GM19467 (cell line): ENCODE measurements around the gene MYOM1.

Experiments
- ATAC-seq: cut with Tn5 transposase; IDR thresholded peaks from one replicate; pipeline ENCODE4 v1.9.1; 2021; ENCODE audit warnings: mild to moderate bottlenecking, moderate library complexity; ENCODE audit not compliant: unreplicated experiment

Gene MYOM1

DNA sequence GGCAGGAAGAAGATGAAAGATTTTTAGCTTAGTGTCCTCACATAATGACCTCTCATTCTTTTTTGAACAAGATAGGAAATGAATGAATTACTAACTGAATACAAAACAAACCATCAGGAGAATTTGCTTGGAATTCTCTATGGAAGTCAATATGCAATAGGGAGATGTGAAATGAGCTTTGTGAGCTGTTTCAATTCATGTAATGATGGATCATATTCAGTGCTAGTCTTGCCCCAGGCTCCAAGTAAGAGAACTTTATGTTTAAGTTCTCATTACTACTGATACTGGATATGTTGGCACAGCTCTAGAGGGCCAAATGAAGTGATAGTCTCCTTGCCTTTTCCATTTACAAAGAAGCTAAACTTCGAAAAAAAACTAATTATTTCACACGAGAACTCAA, 29.2 kb downstream of the MYOM1 start:
- no peak for ATAC-seq

DNA sequence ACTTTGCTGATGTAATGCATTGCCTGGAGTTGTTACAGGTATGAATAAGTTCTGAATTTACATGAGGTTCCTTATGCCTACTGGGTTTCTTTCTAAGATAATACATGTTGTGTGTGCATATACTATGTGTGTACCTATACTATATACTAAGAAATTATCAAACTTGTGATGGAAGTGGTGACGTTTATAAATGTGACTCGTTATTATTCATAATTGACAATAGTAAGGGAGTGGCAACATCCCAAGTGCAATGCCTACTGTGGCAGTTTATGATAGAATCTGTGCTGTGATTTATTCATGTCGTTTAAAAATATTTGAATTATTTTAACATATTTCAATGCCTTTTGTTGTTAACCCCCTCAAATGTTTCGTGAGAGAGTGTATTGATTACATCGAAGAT, 29.9 kb downstream of the MYOM1 start:
- no peak for ATAC-seq

DNA sequence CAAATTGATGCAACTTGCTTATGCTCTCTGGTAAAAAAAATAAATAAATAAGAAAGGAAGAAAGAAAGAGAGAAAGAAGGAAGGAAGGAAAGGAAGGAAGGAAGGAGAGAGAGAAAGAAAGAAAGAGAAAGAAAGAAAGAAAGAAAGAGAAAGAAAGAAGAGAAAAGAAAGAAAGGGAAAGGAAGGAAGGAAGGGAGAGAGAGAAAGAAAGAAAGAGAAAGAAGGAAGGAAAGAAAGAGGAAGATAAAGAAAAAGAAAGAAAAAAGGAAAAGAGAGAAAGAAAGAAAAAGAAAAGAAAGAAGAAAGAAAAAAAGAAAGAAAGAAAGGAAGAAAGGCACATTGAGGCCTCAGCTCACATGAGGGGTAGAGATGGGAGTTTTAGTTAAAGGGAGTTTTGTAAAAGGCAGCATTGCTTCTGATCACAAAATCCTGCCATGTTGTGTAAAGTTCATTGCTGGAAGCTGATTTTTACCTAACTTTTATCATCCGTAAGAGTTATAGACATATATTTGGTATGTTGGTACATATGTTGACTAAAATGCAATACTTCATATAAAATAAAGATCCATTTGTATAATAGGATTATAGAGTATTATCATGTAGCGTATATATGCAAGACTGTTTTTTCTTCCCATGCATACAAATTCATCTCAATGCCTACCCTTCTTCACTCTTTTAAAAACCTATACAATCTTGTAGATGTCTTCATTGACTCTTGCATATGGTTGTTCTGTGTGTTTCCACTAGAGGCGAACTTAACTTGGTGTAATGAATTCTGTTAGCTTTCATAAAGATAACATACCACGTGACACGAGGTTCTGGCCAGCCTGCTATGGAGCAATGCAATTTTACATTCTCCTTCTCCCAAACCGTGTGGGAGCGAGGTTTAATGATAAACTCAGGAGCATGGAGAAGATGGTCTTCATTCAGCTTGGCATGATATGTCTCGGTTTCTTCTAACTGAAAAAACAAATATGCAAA, 32.8 kb downstream of the MYOM1 start:
- ATAC-seq, result no peak

DNA sequence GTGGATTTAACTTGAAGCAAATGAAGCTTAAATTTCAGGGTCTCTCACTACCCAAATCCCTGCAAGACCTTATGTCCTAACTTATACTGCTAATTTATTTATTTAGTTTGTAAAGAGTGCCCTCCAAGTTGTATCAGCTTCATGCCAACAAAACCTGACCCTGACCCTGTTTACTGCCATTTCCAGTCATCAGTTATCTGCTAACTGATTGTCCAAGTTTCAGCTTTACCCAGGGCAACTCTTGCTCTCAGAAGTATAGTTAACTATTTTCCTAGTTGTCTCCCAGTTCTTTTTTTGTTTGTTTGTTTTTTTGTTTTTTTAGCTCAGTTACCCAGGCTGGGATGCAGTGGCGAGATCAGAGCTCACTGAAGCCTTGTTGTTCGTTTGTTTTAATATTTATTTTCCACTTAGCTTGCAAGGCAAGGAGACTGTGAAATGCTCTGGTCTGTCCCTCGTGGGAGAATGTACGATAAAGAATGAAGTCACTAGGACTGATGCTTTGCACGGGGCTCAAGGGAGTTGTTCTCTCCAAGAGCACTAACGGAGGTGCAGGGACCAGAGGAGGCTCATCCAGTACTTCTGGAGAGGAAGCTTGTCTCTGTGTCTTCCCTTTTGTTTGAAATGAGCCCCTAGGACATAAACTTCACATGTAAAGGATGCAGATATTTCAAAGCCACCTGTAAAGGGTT, 35.3 kb downstream of the MYOM1 start:
- ATAC-seq, result no peak

DNA sequence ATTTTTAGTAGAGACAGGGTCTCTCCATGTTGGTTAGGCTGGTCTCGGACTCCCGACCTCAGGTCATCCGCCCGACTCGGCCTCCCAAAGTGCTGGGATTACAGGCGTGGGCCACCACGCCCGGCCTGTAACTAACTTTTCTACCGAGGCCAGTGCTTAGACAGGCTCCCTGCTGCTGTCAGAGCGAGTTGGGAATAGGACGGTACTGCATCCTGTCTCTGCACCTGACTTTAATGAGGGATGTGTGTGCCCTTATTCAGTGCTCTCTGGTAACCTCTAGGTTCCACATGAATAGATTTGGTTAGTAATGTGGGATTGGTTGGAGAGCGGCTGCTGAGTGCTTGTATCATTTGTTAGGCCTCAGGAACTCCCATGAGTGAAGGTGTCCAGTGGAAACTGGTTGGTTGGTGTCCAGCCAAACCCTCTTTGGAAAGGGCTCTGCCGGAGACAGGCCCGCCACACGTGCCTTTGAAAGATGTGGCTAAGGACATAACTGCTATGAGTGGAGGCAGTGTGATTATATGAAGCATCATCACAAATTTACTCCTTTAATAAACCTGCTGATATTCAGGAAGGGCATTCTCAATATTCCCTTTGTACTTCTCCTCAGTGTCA, 36.6 kb downstream of the MYOM1 start:
- no peak for ATAC-seq

DNA sequence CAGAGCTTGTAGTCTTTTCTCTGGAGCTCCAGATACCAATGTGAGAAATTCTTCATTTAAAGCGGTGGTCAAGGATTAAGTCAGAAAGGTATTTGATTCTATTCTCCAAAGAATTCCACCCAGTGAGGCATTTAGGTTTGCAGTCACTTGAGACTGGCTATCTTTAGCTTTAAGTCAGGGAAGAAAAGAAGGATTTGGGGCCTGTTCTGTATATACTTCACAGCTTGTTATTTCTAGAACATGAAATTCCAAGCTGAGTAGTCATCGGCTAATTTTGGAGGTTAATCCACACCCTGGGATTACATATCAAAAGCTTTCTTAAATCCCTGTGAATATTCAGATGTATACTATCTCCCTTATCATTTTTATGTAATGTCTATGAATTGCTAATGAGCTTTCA, 39.4 kb downstream of the MYOM1 start:
- ATAC-seq, result no peak

DNA sequence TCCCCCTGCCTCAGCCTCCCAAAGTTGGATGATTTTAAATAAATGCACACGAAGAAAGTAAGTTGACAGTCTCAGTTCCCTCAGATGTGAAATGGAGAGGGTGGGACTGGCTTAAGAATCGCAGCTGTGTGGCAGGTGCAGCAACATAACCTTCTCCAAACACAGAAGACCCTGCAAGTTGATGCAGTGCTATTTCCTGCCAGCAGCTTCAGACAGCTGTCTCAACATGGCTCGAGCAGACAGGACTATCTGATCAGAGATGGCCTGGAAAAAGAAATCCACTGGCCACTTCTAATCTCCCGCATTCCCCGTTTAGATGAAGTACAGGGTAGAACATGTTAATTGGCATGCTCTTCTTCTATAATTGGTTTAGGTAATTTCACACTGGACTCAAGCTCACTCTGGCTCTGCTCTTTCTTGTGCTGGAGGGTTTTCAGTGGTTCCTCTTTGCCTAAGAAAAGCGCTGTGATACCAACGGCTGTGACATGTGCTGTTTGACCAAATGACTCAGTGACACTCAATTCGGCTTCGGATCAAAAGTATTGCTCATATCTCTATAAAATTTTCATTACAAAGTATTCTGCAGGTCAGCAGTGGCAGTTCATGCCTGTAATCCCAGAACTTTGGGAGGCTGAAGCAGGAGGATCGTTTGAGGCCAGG, 40.2 kb downstream of the MYOM1 start:
- peak; percentile 44 for ATAC-seq

DNA sequence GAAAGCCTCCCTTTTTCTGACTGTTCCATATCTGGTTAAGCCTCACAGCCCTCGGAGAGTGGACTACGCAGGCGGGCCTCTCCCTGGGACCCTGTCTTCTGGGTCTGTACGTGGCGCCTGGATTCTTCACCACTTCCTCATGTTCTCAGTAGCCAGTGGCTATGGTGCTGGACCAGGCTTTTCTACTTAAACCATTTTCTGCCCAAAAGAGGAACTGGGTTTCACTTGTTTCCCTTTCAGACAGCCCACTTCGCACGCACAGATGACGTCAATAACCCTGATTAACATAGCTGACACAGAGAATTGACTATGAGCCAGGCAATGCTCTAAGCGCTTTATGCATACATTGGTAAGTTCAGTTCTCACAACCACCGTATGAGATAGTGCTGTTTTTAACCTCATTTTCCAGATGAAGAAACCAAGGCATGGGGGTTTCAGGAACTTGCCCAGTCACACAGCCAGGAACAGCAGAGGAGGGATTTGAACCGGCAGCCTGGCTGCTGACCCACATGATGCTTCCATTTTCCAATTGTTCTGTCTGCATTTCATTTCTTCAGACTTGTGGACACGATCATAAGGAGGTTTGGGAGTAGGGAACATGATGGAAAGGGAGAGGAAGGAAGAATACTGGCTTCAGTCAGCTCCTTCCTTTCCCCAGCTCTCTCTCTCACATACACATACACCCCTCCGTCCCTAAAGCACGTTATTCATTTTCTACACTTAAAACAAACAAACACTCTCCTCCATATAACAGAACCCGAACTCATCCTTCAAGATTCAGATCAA, 41.7 kb downstream of the MYOM1 start:
- ATAC-seq, result peak; percentile 76

DNA sequence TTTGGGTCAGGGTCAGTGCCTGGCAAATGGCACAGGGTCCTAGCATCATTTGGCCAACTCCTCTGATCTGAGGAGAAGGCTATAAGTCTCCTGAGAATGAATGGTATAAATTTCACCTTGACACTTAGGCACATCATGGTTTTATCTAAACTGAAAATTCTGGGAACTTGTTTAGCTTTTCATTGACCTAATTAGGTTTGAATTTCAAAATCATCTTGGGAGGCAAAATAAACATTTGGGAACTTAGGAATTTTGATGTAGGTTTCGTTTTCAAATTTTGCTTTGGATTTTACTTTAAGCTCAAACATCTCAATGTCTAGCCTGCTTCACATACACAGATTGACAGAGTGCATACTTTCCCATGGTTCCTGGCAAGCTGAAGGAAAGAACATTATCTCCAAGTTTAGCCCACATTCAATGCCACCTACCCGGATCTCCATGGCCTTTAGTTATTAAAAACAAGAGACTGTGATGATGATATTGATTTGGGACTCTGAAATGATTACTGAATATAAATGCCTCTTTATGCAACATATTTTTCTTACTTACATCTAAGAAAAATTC, 44.5 kb downstream of the MYOM1 start:
- ATAC-seq, result no peak

DNA sequence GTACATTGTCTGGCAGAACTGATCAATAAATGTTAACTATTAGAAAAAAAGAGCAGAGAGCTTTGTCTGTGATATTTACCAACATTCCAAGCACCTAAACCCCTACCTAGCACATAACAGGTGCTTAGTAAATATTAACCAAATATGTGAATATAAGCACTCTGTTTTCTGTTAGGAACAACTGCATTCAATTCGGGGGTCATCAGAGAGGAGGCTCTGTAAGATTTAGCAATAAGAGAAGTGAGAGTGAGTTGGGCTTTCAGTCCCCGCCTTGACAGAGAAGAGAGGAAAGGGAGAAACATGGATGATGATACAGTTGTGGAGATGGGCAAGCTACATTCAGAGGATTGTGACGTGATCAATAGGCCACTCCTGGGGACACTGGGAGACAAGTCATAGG, 47.7 kb downstream of the MYOM1 start:
- ATAC-seq, result no peak

DNA sequence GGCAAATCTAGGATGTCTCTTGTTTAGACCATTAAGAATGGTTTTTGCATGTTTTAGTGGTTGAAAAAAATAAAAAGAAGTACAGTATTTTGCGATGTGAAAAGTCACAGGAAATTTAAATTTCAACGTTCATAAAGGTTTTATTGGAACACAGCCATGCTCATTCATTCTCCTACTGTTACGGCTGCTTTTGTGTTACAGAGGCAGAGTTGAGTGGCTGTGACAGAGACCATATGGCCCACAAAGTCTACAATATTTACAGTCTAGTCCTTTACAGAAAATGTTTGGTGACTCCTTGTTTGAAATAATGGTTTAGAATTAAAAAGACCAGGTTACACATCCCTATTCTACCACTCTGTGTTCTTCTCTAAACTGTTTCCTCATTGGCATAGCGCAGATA, 48.1 kb downstream of the MYOM1 start:
- no peak for ATAC-seq

DNA sequence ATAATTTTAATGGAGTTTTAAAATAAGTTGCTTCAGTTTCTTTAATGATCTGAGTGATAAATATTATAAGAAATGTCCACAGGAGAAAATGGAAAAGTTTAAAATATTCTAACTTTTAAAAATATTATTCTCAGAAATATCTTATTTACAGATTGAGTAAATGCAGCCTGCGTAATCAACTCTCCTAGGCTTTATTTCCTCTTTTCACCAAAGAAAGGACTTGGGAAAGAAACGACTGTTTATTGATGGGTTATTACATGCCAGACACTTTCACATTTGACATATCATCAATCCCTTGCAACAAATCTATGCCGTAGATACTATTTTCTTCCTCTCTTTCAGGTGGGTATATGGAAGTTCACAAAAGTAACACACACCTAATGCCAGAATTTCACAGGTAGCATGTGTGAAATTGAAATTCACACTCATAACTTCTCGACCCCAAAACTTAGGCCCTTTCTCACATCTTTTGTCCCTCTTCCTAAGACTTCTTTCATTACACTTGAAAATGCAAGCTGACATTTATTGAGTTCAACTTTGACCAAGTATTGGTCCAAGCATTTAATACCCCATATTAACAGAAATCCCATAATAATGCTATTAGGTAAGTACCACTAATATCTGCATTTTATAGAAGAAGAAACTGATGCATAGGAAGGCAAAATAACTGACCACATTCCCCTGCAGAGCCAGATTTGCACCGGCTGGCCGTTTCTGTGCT, 49.2 kb downstream of the MYOM1 start:
- no peak for ATAC-seq

DNA sequence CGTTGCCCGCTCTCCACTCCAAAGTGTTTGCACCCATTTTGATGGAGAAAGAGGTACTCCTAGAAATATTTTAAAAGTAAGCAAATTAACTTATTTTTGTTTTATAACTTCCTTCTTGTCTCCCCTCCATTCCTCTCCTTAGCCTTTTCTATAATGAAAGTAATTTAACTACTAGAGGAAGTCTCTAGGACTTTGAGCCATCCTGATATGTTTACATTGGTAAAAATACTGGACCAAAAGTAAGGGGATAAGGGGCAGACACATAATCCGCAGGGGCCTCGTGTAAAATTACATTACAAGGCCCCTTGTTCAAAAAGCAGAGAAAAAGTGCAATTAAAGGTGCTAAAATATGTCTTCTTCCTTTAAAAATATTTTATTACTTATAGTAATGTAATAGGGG, 55.4 kb downstream of the MYOM1 start:
- ATAC-seq, result no peak

DNA sequence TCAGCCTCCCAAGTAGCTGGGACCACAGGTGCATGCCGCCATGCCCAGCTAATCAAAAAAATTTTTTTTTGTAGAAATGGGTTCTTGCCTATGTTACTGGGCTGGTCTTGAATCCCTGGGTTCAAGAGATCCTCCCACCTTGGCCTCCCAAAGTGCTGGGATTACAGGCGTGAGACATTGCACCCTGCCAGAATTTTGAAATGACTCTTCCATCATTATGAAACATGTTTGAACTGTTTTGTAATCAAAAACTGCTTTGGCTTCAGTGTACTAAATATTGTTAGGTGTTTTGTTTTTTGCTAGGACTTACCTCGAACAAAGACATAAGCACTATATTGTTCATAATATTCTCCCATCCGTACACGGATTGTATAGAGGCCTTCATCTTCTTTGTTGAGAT, 55.8 kb downstream of the MYOM1 start:
- no peak for ATAC-seq

DNA sequence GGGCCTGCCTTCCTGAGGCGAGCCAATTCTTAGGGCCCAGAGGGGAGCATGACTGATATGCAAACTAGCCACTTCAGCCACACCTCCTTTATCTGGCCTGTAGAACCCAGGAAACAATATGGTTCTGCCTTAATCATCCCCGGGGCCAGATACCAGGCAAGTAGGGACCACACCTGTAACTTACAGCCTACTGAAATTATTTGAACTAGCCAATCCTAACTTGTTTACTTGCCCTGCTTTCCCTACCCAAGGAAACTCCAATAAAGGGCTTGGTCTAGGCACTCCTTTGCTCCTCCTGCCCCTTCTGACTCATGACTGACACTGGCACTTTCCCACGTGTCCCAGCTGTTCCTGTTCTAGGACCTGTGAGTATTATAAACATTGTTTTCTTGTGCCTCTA, 57.6 kb downstream of the MYOM1 start:
- no peak for ATAC-seq

DNA sequence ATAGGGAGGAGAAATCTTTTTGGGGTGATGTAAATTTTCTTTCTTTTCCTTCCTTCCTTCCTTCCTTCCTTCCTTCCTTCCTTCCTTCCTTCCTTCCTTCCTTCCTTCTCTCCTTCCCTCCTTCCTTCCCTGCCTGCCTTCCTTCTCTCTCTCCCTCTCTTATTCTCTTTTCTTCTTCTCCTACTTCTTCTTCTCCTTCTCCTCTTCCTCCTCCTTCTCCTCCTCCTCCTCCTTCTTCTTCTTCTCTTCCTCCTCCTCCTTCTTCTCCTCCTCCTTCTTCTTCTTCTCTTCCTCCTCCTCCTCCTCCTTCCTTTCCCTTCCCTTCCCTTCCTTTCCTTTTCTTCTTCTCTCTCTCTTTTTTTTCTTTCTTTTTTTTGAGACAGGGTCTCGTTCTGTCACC, 59.9 kb downstream of the MYOM1 start:
- no peak for ATAC-seq

DNA sequence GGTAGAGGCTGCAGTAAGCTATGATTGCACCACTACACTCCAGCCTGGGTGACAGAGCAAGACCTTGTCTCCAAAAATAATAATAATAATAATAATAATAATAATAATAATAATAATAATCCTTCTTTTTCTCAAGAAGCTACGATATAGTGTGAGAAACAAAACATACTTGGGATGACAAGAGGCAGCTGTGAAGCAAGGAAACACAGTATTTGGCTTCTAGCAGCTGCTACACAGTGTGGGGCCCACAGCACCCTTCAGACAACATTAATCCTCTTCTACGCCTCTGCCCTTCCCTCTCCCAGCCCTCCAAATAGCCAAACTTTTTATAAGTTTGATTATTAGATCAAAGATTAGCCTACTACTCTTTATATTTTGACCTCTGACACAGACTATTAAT, 62.2 kb downstream of the MYOM1 start:
- no peak for ATAC-seq

DNA sequence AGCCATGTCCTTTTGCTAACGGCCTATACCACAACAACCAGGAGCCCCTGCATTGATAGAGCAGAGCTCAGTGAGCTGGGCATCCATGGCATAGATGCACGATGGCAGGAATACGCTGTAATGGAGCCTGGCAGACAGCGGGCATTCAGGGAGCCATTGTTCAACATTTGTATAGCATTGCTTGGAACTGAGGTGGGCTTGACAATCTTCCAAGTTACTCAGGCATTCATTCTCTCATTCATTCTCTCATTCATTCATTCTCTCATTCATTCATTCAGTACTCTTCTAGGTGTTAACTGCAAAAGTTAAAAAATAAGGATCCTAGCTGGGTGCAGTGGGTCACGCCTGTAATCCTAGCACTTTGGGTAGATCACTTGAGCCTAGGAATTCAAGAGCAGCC, 62.7 kb downstream of the MYOM1 start:
- no peak for ATAC-seq

DNA sequence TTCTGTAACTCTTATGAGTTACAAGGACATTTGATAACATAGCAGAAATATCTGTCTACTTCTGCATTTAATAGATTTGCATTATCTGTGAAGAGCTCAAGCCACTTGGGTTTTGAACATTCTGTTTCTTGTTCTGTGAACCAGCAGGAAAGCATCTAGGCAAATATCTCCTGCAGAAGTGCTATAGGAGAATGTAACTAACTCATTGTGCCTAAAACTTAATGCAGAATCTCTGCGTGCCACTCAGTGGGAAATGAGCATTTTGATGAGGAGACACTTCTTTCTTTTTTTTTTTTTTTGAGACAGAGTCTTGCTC, 63.5 kb downstream of the MYOM1 start:
- no peak for ATAC-seq

DNA sequence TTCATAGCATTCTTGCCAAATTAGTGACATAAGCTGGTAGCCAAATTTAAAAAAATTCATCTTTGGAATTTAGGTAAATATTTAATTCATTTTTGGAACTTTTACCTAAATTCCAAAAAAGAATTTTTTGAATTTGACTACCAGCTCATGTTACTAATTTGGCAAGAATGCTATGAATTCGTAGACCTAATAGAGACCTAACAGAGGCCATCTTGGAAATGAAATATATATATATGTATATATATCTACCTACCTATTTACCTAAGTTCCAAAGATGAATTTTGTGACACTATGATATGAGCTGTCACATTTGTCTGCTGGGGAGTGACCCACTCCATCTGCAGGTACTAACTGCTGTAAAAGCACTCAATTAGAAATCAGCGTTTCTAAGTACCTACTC, 65.6 kb downstream of the MYOM1 start:
- ATAC-seq, result no peak
